Thyroid gland (tissue), 4 donors: ENCODE results near the gene NUMB. TPM values are rescaled to one million over a fixed set of nuclear protein-coding genes. Genes with fewer than 3 reads are reported as not detected.

ENCODE experiments used
- DNase-seq, 2 donors: peaks; one replicate each; pipeline ENCODE4 v3.0.0-alpha.2; 2019
- H3K27ac ChIP-seq, 3 donors: fragments of 200-600 bp; sonication (generic); 1 replicate in 2 of 3; 2 replicates in 1 of 3; pipeline ENCODE4 v1.5.1; 2016 to 2019; ENCODE audit warnings: mild to moderate bottlenecking in 1 of 3, moderate library complexity in 1 of 3
- H3K27me3 ChIP-seq: fragments of 200-600 bp; sonication (generic); one replicate; pipeline ENCODE4 v1.5.1; 2019
- H3K36me3 ChIP-seq, 2 donors: fragments of 200-600 bp; sonication (generic); one replicate each; pipeline ENCODE4 v1.5.1; 2016 to 2019
- H3K4me1 ChIP-seq, 2 donors: fragments of 200-600 bp; sonication (generic); one replicate each; pipeline ENCODE4 v1.5.1; 2017 to 2019
- H3K4me3 ChIP-seq, 3 donors: fragments of 200-600 bp; sonication (generic); replicated peaks in 1 of 3; 1 replicate in 2 of 3; 2 replicates in 1 of 3; pipeline ENCODE4 v1.5.1; 2016; ENCODE audit warnings: mild to moderate bottlenecking in 1 of 3
- H3K9me3 ChIP-seq: fragments of 200-600 bp; sonication (generic); one replicate; pipeline ENCODE4 v1.5.1; 2017
- POLR2A ChIP-seq, 2 donors: fragments of 450-650 bp; IDR thresholded peaks; one replicate each; pipeline ENCODE4 v1.6.1; 2017; ENCODE audit warnings: antibody characterized with exemption in 2 of 2, mild to moderate bottlenecking in 2 of 2, moderate library complexity in 1 of 2
- WGBS, 2 donors: methylation state at CpG; one replicate each; pipeline ENCODE4 v1.1.5; 2017; 5-methylcytosine and 5-hydroxymethylcytosine counted together
- intact Hi-C: fragments of 100-400 bp; cut with DNase I; formaldehyde crosslinking; loops from one replicate; pipeline ENCODE4 v1.15.1; 2023
- total RNA-seq, 4 donors: library from RNA; depleted of rRNA; stranded (reverse); fragments of >200 nt; gene quantifications; one replicate each; pipeline ENCODE4 v1.2.3, GENCODE V29; 2016
- TF ChIP-seq, protein P1 (sequence below), 6 experiments: fragments of 200-600 bp in 3 of 6; fragments of 450-650 bp in 3 of 6; sonication (generic) in 3 of 6; IDR thresholded peaks; one replicate each; pipeline ENCODE4 v1.5.1; 2016 to 2019; ENCODE audit warnings: antibody characterized with exemption in 6 of 6, mild to moderate bottlenecking in 2 of 6, inconsistent platforms in 1 of 6, moderate library complexity in 1 of 6

The NUMB gene
- total RNA-seq, 4 donors from 2014 or later = 67.1 to 101 (median 86.7) TPM

- H3K4me3 ChIP-seq = no peak overlapping the region
- intact Hi-C loops = no loop called here
- no peaks in the 10 kb centered on the region for H3K36me3 ChIP-seq
- no peak overlapping the region for H3K27ac ChIP-seq
- DNase-seq = no peak
- H3K27me3 ChIP-seq = no peaks in the 10 kb centered on the region
- peaks cover 11 to 21% of the 10 kb centered on the region in 2 donors for H3K4me1 ChIP-seq
- H3K9me3 ChIP-seq = no peaks in the 10 kb centered on the region
- TF ChIP-seq, protein P1, sequence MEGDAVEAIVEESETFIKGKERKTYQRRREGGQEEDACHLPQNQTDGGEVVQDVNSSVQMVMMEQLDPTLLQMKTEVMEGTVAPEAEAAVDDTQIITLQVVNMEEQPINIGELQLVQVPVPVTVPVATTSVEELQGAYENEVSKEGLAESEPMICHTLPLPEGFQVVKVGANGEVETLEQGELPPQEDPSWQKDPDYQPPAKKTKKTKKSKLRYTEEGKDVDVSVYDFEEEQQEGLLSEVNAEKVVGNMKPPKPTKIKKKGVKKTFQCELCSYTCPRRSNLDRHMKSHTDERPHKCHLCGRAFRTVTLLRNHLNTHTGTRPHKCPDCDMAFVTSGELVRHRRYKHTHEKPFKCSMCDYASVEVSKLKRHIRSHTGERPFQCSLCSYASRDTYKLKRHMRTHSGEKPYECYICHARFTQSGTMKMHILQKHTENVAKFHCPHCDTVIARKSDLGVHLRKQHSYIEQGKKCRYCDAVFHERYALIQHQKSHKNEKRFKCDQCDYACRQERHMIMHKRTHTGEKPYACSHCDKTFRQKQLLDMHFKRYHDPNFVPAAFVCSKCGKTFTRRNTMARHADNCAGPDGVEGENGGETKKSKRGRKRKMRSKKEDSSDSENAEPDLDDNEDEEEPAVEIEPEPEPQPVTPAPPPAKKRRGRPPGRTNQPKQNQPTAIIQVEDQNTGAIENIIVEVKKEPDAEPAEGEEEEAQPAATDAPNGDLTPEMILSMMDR (IDR thresholded peaks at IDR 0.05) = no peak
- TF ChIP-seq POLR2A (IDR thresholded peaks at IDR 0.05) = no peak
- WGBS, 2 donors = 55 to 59% methylated on average over 5 of the region's 5 CpGs
Observed at GRCh38 chr14:73465823-73466532, 7.6 kb upstream of the NUMB start.

DNA sequence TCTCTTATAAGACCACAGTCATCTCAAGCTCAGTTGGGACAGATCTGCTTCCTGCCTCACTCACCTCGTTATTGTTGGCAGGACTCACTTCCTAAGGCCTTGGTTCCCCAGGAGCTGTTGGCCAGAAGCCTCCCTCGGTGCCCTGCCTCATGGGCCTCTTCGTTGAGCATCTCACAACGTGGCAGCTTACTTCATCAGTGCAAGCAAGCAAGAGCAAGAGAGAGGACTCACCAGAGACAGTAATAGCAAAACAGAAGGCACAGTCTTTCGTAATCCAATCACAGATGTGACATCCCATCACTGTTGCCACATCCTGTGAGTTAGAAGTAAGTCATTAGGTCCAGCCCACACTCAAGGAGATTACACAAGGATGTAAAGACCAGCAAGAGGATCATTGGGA, 5.1 kb upstream of the NUMB start:
- DNase-seq = peak in 1 of 2 donors; percentile 6
- H3K4me1 ChIP-seq = peaks cover 11 to 24% of the 10 kb centered on the region in 2 donors
- TF ChIP-seq POLR2A (IDR thresholded peaks at IDR 0.05) = no peak
- TF ChIP-seq, protein P1 (IDR thresholded peaks at IDR 0.05) = no peak
- H3K27ac ChIP-seq = peak overlapping the region in 1 of 3 donors; percentile 42
- H3K4me3 ChIP-seq = no peak overlapping the region
- H3K36me3 ChIP-seq = no peaks in the 10 kb centered on the region
- no peaks in the 10 kb centered on the region for H3K27me3 ChIP-seq
- WGBS, 2 donors = 61 to 65% methylated on average over 5 of the region's 5 CpGs
- intact Hi-C loops = no loop called here
- H3K9me3 ChIP-seq = no peaks in the 10 kb centered on the region

GRCh38 chr14:73462815-73463214, 4.5 kb upstream of the NUMB start:
- no peak for DNase-seq
- 52 to 54% methylated on average over 4 of the region's 4 CpGs for WGBS, 2 donors
- Histone ChIP-seq H3K27ac (peak overlapping the region in 1 of 3 donors; percentile 63), H3K36me3 (no peaks in the 10 kb centered on the region), H3K9me3 (no peaks in the 10 kb centered on the region), H3K27me3 (no peaks in the 10 kb centered on the region), H3K4me1 (peaks cover 11 to 24% of the 10 kb centered on the region in 2 donors), H3K4me3 (no peak overlapping the region)
- no peak for TF ChIP-seq POLR2A (IDR thresholded peaks at IDR 0.05)
- TF ChIP-seq, protein P1 (IDR thresholded peaks at IDR 0.05) = no peak
- intact Hi-C loops = no loop called here

- peaks cover 11 to 24% of the 10 kb centered on the region in 2 donors for H3K4me1 ChIP-seq
- TF ChIP-seq, protein P1 (IDR thresholded peaks at IDR 0.05) = no peak
- TF ChIP-seq POLR2A (IDR thresholded peaks at IDR 0.05) = no peak
- intact Hi-C loops = no loop called here
- H3K36me3 ChIP-seq = no peaks in the 10 kb centered on the region
- H3K27me3 ChIP-seq = no peaks in the 10 kb centered on the region
- H3K4me3 ChIP-seq = no peak overlapping the region
- 13 to 23% methylated on average over 6 of the region's 6 CpGs for WGBS, 2 donors
- DNase-seq = peak; percentile 76 to 77
- H3K9me3 ChIP-seq = no peaks in the 10 kb centered on the region
- H3K27ac ChIP-seq = peak overlapping the region in 2 of 3 donors; percentile 58 to 63
Observed at GRCh38 chr14:73462048-73462715, 3.8 kb upstream of the NUMB start.

- WGBS, 2 donors = 23 to 28% methylated on average over 6 of the region's 6 CpGs
- H3K27ac ChIP-seq = peak overlapping the region in 2 of 3 donors; percentile 58 to 63
Observed at GRCh38 chr14:73461478-73462047, 3.2 kb upstream of the NUMB start.

More at GRCh38 chr14:73461478-73462047, 3.2 kb upstream of the NUMB start:
- H3K4me1 ChIP-seq = peaks cover 11 to 29% of the 10 kb centered on the region in 2 donors
- H3K9me3 ChIP-seq = no peaks in the 10 kb centered on the region
- no peaks in the 10 kb centered on the region for H3K27me3 ChIP-seq
- H3K36me3 ChIP-seq = no peaks in the 10 kb centered on the region
- TF ChIP-seq, protein P1 (IDR thresholded peaks at IDR 0.05) = no peak
- H3K4me3 ChIP-seq = no peak overlapping the region
- DNase-seq = no peak
- intact Hi-C loops = no loop called here
